H9 (cell line): ENCODE measurements around the gene WDR87. TPM values are rescaled to one million over a fixed set of nuclear protein-coding genes. Genes with fewer than 3 reads are reported as not detected.

Experiments
- DNase-seq: peaks from one replicate; pipeline ENCODE4 v3.0.0-alpha.2; 2017
- H2AFZ ChIP-seq: one replicate; pipeline ENCODE4 v1.6.1; 2013; ENCODE audit warnings: mild to moderate bottlenecking, low read length, control low read depth, moderate library complexity
- H2AK5ac ChIP-seq: 2 replicates; pipeline ENCODE4 v1.6.1; 2013; ENCODE audit warnings: low read length, control low read depth, mixed read lengths; ENCODE audit not compliant: insufficient read length
- H2BK120ac ChIP-seq: one replicate; pipeline ENCODE4 v1.6.1; 2013; ENCODE audit warnings: low read depth, mild to moderate bottlenecking, low read length, control low read depth, inconsistent platforms; ENCODE audit not compliant: poor library complexity, severe bottlenecking
- H2BK12ac ChIP-seq: 2 replicates; pipeline ENCODE4 v1.6.1; 2013; ENCODE audit warnings: low read length, control low read depth, mixed read lengths, low read depth; ENCODE audit not compliant: insufficient read length
- H2BK15ac ChIP-seq: 2 replicates; pipeline ENCODE4 v1.6.1; 2013; ENCODE audit warnings: low read depth, low read length, control low read depth
- H2BK20ac ChIP-seq: one replicate; pipeline ENCODE4 v1.6.1; 2013; ENCODE audit warnings: low read depth, mild to moderate bottlenecking, low read length, control low read depth, inconsistent platforms; ENCODE audit not compliant: poor library complexity, severe bottlenecking
- H2BK5ac ChIP-seq: 2 replicates; pipeline ENCODE4 v1.6.1; 2013; ENCODE audit warnings: low read length, control low read depth, mixed read lengths; ENCODE audit not compliant: insufficient read length
- H3K14ac ChIP-seq: 2 replicates; pipeline ENCODE4 v1.6.1; 2013; ENCODE audit warnings: low read length, control low read depth; ENCODE audit not compliant: insufficient read depth
- H3K18ac ChIP-seq: 2 replicates; pipeline ENCODE4 v1.6.1; 2013; ENCODE audit warnings: low read depth, mild to moderate bottlenecking, mixed read lengths, low read length, control low read depth; ENCODE audit not compliant: insufficient read length
- H3K23ac ChIP-seq: 2 replicates; pipeline ENCODE4 v1.6.1; 2013; ENCODE audit warnings: low read length, control low read depth, mixed read lengths, low read depth; ENCODE audit not compliant: insufficient read length
- H3K23me2 ChIP-seq: 2 replicates; pipeline ENCODE4 v1.6.1; 2013; ENCODE audit warnings: low read depth, mild to moderate bottlenecking, mixed read lengths, low read length, control low read depth; ENCODE audit not compliant: insufficient read length, poor library complexity, severe bottlenecking
- H3K27ac ChIP-seq: 2 replicates; pipeline ENCODE4 v1.5.1; 2013; ENCODE audit warnings: low read length, control low read depth, mixed read lengths, low read depth; ENCODE audit not compliant: insufficient read length
- H3K27me3 ChIP-seq: 2 replicates; pipeline ENCODE4 v1.6.1; 2013; ENCODE audit warnings: low read length, control low read depth, inconsistent platforms; ENCODE audit not compliant: insufficient read depth
- H3K4ac ChIP-seq: 2 replicates; pipeline ENCODE4 v1.6.1; 2013; ENCODE audit warnings: low read depth, mild to moderate bottlenecking, control low read depth, inconsistent platforms, low read length, moderate library complexity
- H3K4me1 ChIP-seq: 2 replicates; pipeline ENCODE4 v1.6.1; 2013; ENCODE audit warnings: low read length, control low read depth, inconsistent platforms; ENCODE audit not compliant: insufficient read depth
- H3K4me2 ChIP-seq: 2 replicates; pipeline ENCODE4 v1.6.1; 2013; ENCODE audit warnings: low read length, control low read depth, mixed read lengths; ENCODE audit not compliant: insufficient read length, insufficient read depth
- H3K56ac ChIP-seq: 2 replicates; pipeline ENCODE4 v1.6.1; 2013; ENCODE audit warnings: low read depth, mild to moderate bottlenecking, mixed read lengths, low read length, control low read depth; ENCODE audit not compliant: insufficient read length
- H3K79me1 ChIP-seq: 2 replicates; pipeline ENCODE4 v1.6.1; 2013; ENCODE audit warnings: low read depth, mild to moderate bottlenecking, moderate library complexity, low read length, control low read depth, inconsistent platforms; ENCODE audit not compliant: insufficient read depth, poor library complexity, severe bottlenecking
- H3K79me2 ChIP-seq: 2 replicates; pipeline ENCODE4 v1.6.1; 2013; ENCODE audit warnings: low read length, control low read depth, inconsistent platforms; ENCODE audit not compliant: insufficient read depth
- H3K9ac ChIP-seq: 2 replicates; pipeline ENCODE4 v1.6.1; 2013; ENCODE audit warnings: low read length, control low read depth, mixed read lengths; ENCODE audit not compliant: insufficient read length; ENCODE audit errors: extremely low read depth
- H3K9me3 ChIP-seq: one replicate; pipeline ENCODE4 v1.6.1; 2013; ENCODE audit warnings: low read depth, low read length, inconsistent platforms; ENCODE audit not compliant: control insufficient read depth
- H3T11ph ChIP-seq: one replicate; pipeline ENCODE4 v1.6.1; 2013; ENCODE audit warnings: mild to moderate bottlenecking, low read length, control low read depth, inconsistent platforms
- H4K20me1 ChIP-seq: one replicate; pipeline ENCODE4 v1.6.1; 2013; ENCODE audit not compliant: control insufficient read depth, insufficient read length, insufficient read depth
- H4K5ac ChIP-seq: 2 replicates; pipeline ENCODE4 v1.6.1; 2013; ENCODE audit warnings: low read depth, mild to moderate bottlenecking, mixed read lengths, low read length, control low read depth; ENCODE audit not compliant: insufficient read length
- H4K8ac ChIP-seq: replicated peaks from 2 replicates; pipeline ENCODE4 v1.6.1; 2013; ENCODE audit warnings: low read length, control low read depth, mixed read lengths, low read depth; ENCODE audit not compliant: insufficient read length
- H4K91ac ChIP-seq: 2 replicates; pipeline ENCODE4 v1.6.1; 2013; ENCODE audit warnings: low read depth, mild to moderate bottlenecking, moderate library complexity, mixed read lengths, low read length, control low read depth; ENCODE audit not compliant: insufficient read length
- H3K27ac Mint-ChIP-seq, 3 experiments: 2 replicates in 2 of 3; 3 replicates in 1 of 3; pipeline ENCODE4 v1.8.0; 2020 to 2021; ENCODE audit warnings: mixed read lengths in 3 of 3, mild to moderate bottlenecking in 1 of 3, moderate library complexity in 1 of 3
- H3K27me3 Mint-ChIP-seq: 2 replicates; pipeline ENCODE4 v1.8.0; 2021; ENCODE audit warnings: low read depth, mild to moderate bottlenecking, moderate library complexity, mixed read lengths
- H3K36me3 Mint-ChIP-seq, 3 experiments: 2 replicates in 2 of 3; 3 replicates in 1 of 3; pipeline ENCODE4 v1.8.0; 2020 to 2021; ENCODE audit warnings: low read depth in 3 of 3, mixed read lengths in 3 of 3; ENCODE audit not compliant: insufficient read depth in 1 of 3
- H3K4me1 Mint-ChIP-seq, 2 experiments: 2 replicates each; pipeline ENCODE4 v1.8.0; 2020; ENCODE audit warnings: mixed read lengths in 2 of 2
- H3K4me3 Mint-ChIP-seq, 2 experiments: 2 replicates in 1 of 2; 3 replicates in 1 of 2; pipeline ENCODE4 v1.8.0; 2020 to 2021; ENCODE audit warnings: mild to moderate bottlenecking in 2 of 2, mixed read lengths in 2 of 2, moderate library complexity in 1 of 2
- H3K9me3 Mint-ChIP-seq, 2 experiments: 2 replicates in 1 of 2; 3 replicates in 1 of 2; pipeline ENCODE4 v1.8.0; 2020; ENCODE audit warnings: mild to moderate bottlenecking in 2 of 2, mixed read lengths in 2 of 2, moderate library complexity in 1 of 2
- WGBS: extraction: QIAGEN DNeasy Blood & Tissue Kit; methylation state at CpG from one replicate; pipeline ENCODE4 v1.1.7; 2013; ENCODE audit warnings: missing lambda C conversion rate, low lambda C conversion rate, mixed read lengths; ENCODE audit not compliant: insufficient read length; ENCODE audit errors: extremely low coverage; 5-methylcytosine and 5-hydroxymethylcytosine counted together
- total RNA-seq: library from RNA; stranded (reverse); gene quantifications from 2 replicates; pipeline ENCODE4 v1.2.1, GENCODE V29; 2021
- TF ChIP-seq, protein P1 (sequence below): fragments of 200-600 bp; sonication (generic); conservative IDR thresholded peaks from 3 replicates; pipeline ENCODE4 v1.8.0; 2021; ENCODE audit warnings: antibody characterized with exemption, mild to moderate bottlenecking

WDR87 gene
- total RNA-seq, 1 experiment from 2014 or later = not detected

DNA sequence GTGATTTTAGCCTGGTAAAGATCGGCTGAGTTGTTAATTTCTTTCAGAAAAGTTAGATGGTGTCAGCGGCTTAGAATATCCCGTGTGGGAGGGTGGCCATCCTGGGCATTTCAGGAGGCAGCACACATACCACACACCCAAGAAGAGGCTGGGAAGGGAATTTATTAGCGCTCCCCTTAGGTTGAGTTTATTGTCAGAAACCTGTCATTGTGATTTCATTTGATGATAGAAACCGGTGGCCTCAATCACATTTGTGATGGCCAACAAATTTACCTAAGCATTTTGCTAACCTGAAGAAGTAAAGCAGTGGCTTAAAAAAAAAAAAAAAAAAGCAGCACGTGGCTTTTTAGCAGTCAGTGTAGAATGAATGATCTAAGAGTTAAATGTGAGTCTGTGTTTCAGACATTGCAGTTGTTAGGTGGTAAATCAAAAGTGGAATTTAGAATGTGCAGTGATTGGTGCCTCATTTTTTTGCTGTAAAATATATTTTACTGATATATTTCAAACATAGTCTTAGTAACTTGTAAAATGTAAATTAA lies 3.3 kb upstream of the WDR87 start:
- no peak overlapping the region for H2BK20ac ChIP-seq
- H3K23me2 ChIP-seq = peaks cover 10% of the 10 kb centered on the region
- H3K36me3 Mint-ChIP-seq = peaks cover 0 to 6% (median 2%) of the 10 kb centered on the region in 3 experiments; a peak in 4 of 7 replicates
- no peak overlapping the region for H2BK120ac ChIP-seq
- H4K20me1 ChIP-seq = no peaks in the 10 kb centered on the region
- no peak overlapping the region for H2BK12ac ChIP-seq
- no peaks in the 10 kb centered on the region for H3K79me1 ChIP-seq
- no CpG with 5 or more reads among the region's 6 CpGs for WGBS
- H3K4ac ChIP-seq = no peak overlapping the region
- H4K8ac ChIP-seq = no peak overlapping the region
- no peaks in the 10 kb centered on the region for H3K9me3 ChIP-seq
- TF ChIP-seq, protein P1, sequence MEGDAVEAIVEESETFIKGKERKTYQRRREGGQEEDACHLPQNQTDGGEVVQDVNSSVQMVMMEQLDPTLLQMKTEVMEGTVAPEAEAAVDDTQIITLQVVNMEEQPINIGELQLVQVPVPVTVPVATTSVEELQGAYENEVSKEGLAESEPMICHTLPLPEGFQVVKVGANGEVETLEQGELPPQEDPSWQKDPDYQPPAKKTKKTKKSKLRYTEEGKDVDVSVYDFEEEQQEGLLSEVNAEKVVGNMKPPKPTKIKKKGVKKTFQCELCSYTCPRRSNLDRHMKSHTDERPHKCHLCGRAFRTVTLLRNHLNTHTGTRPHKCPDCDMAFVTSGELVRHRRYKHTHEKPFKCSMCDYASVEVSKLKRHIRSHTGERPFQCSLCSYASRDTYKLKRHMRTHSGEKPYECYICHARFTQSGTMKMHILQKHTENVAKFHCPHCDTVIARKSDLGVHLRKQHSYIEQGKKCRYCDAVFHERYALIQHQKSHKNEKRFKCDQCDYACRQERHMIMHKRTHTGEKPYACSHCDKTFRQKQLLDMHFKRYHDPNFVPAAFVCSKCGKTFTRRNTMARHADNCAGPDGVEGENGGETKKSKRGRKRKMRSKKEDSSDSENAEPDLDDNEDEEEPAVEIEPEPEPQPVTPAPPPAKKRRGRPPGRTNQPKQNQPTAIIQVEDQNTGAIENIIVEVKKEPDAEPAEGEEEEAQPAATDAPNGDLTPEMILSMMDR = no peak
- H4K91ac ChIP-seq = no peak overlapping the region
- H3K27ac ChIP-seq = no peak overlapping the region
- H3K9me3 Mint-ChIP-seq = no peaks in the 10 kb centered on the region
- H3K27ac Mint-ChIP-seq = 0 out of 7 replicates have a peak overlapping the region, but pooled peaks of 1 of the 3 experiments have one; percentile 18
- no peaks in the 10 kb centered on the region for H3K27me3 ChIP-seq
- H3K9ac ChIP-seq = no peak overlapping the region
- H3K4me3 Mint-ChIP-seq = peak overlapping the region in 1 of 2 experiments; percentile 87; a peak in 2 of 5 replicates
- H3K14ac ChIP-seq = no peak overlapping the region
- peaks cover 13% of the 10 kb centered on the region; the same call in 1 of the 2 replicates for H3K4me1 ChIP-seq
- no peak overlapping the region for H2AK5ac ChIP-seq
- DNase-seq = no peak
- H4K5ac ChIP-seq = no peak overlapping the region
- H3K18ac ChIP-seq = no peak overlapping the region
- peaks cover 40 to 49% of the 10 kb centered on the region in 2 experiments for H3K4me1 Mint-ChIP-seq
- no peak overlapping the region for H3K56ac ChIP-seq
- H3T11ph ChIP-seq = no peak overlapping the region
- H3K23ac ChIP-seq = no peak overlapping the region
- H3K27me3 Mint-ChIP-seq = no peaks in the 10 kb centered on the region
- no peak overlapping the region for H2BK5ac ChIP-seq
- no peak overlapping the region for H2BK15ac ChIP-seq
- H3K79me2 ChIP-seq = peaks cover 14% of the 10 kb centered on the region; the same call in 1 of the 2 replicates
- no peak overlapping the region for H2AFZ ChIP-seq
- no peak overlapping the region for H3K4me2 ChIP-seq
